Lower leg skin (tissue), 4 donors: Measurements from ENCODE around the gene BMAL2. TPM values are rescaled to one million over a fixed set of nuclear protein-coding genes. Genes with fewer than 3 reads are reported as not detected.

Experiments used
- DNase-seq, 2 donors: peaks; one replicate each; pipeline ENCODE4 v3.0.0-alpha.2; 2019; ENCODE audit warnings: low spot score in 2 of 2
- H3K4me3 ChIP-seq: fragments of 200-600 bp; sonication (generic); 2 replicates; pipeline ENCODE4 v1.5.1; 2017; ENCODE audit warnings: mild to moderate bottlenecking, low read depth; ENCODE audit not compliant: poor library complexity, severe bottlenecking
- CTCF ChIP-seq, 3 donors: fragments of 450-650 bp; IDR thresholded peaks; one replicate each; pipeline ENCODE4 v1.5.1; 2016; ENCODE audit warnings: antibody characterized with exemption in 3 of 3, mild to moderate bottlenecking in 3 of 3, moderate library complexity in 2 of 3
- POLR2A ChIP-seq, 2 donors: fragments of 450-650 bp; IDR thresholded peaks; one replicate each; pipeline ENCODE4 v1.6.1; 2016 to 2017; ENCODE audit warnings: antibody characterized with exemption in 2 of 2, mild to moderate bottlenecking in 1 of 2, moderate library complexity in 1 of 2
- WGBS, 2 donors: methylation state at CpG; one replicate each; pipeline ENCODE4 v1.1.5; 2018; 5-methylcytosine and 5-hydroxymethylcytosine counted together
- intact Hi-C: fragments of 100-400 bp; cut with DNase I; formaldehyde crosslinking; loops from one replicate; pipeline ENCODE4 v1.15.0; 2023; ENCODE audit warnings: low total_unique reads
- total RNA-seq, 4 donors: library from RNA; depleted of rRNA; stranded (reverse); fragments of >200 nt; gene quantifications; one replicate each; pipeline ENCODE4 v1.1.0, GENCODE V29; 2016

BMAL2 gene
- total RNA-seq, 4 donors from 2014 or later = 11.6 to 24.2 (median 19.1) TPM

- no peak for DNase-seq
- WGBS, 2 donors = 94 to 98% methylated on average over 1 of the region's 1 CpG
- no peak overlapping the region for H3K4me3 ChIP-seq
- TF ChIP-seq CTCF (IDR thresholded peaks at IDR 0.05) (no peak), POLR2A (IDR thresholded peaks at IDR 0.05) (no peak)
- intact Hi-C loops = no loop called here
Measured at GRCh38 chr12:27299102-27299501, 33.5 kb upstream of the BMAL2 start.

GRCh38 chr12:27300226-27300625 is 32.4 kb upstream of the BMAL2 start:
- H3K4me3 ChIP-seq = no peak overlapping the region
- no peak for DNase-seq
- no peak for TF ChIP-seq POLR2A (IDR thresholded peaks at IDR 0.05)
- no peak for TF ChIP-seq CTCF (IDR thresholded peaks at IDR 0.05)
- intact Hi-C loops = no loop called here

GRCh38 chr12:27303139-27304111 is 29.2 kb upstream of the BMAL2 start:
- intact Hi-C loops = no loop called here
- DNase-seq = no peak
- 64 to 66% methylated on average over 3 of the region's 3 CpGs for WGBS, 2 donors

GRCh38 chr12:27304856-27305255 is 27.8 kb upstream of the BMAL2 start:
- no peak for DNase-seq
- TF ChIP-seq CTCF (IDR thresholded peaks at IDR 0.05) (no peak), POLR2A (IDR thresholded peaks at IDR 0.05) (no peak)
- H3K4me3 ChIP-seq = no peak overlapping the region
- 55 to 79% methylated on average over 1 of the region's 1 CpG for WGBS, 2 donors
- intact Hi-C loops = loop anchor here (5.0 kb wide), 1 partner anchor 288 kb away; no protein-coding TSS in a partner anchor

More at GRCh38 chr12:27303139-27304111, 29.2 kb upstream of the BMAL2 start:
- no peak overlapping the region for H3K4me3 ChIP-seq
- no peak for TF ChIP-seq POLR2A (IDR thresholded peaks at IDR 0.05)
- no peak for TF ChIP-seq CTCF (IDR thresholded peaks at IDR 0.05)

GRCh38 chr12:27305673-27306456 is 26.8 kb upstream of the BMAL2 start:
- no peak overlapping the region for H3K4me3 ChIP-seq
- 81 to 93% methylated on average over 1 of the region's 1 CpG for WGBS, 2 donors
- TF ChIP-seq CTCF (IDR thresholded peaks at IDR 0.05) = no peak
- TF ChIP-seq POLR2A (IDR thresholded peaks at IDR 0.05) = no peak
- no peak for DNase-seq
- intact Hi-C loops = loop anchor here (5.0 kb wide), 1 partner anchor 289 kb away; no protein-coding TSS in a partner anchor
